Stimulated activated CD8-positive, alpha-beta memory T cell treated with anti-CD3 and anti-CD28 coated beads, Interleukin-12 subunit alpha, Interleukin-12 subunit beta, amount 100 ng/mL, for 24 hours (primary cell): ENCODE measurements around the gene KARS1.

Source experiments
- DNase-seq: peaks from one replicate; pipeline ENCODE4 v3.0.0-alpha.2; 2020; ENCODE audit errors: extremely low read depth

Gene KARS1

DNA sequence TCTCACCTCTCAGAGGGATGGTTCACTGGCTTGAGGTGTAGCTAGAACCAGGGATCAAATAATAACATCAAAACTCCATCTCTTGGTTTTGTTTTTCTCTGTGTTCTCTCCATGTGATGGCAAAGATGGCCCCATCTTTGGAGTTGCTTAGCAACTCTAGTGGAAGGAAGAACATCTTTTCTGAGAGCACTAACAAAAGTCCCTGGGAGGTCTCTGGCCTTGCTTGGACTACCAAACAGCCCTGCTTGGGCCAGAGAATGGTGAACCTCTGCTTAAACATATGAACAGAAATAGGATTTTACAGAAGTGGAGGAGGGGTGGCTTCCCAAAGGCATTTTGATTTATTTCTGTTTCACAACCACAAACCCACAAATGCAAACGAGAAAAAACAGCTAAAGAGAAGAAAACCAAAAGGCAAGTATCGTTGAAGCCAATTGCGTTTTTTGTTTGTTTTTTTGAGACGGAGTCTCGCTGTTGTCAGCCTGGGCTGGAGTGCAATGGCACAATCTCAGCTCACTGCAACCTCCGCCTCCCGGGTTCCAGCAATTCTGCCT lies 68.1 kb downstream of the KARS1 start:
- no peak for DNase-seq

DNA sequence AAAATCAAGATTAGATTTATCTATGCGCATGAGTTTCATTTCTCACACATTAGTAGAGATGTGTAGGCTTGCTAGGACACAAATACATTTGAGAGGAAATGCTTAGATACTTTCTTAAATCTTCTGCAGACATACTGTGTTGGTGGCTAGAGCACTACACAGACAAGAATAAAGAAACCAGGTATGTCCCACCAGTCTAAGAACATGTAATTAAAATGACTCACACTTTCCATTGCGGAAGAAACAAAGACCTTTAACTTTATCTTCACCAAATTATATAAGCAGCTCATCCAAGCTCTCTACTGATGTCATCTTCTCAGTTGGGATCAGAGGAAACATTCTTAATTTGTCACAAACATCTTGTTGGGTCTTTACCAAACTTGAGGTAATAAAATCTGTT lies 68.7 kb downstream of the KARS1 start:
- no peak for DNase-seq

DNA sequence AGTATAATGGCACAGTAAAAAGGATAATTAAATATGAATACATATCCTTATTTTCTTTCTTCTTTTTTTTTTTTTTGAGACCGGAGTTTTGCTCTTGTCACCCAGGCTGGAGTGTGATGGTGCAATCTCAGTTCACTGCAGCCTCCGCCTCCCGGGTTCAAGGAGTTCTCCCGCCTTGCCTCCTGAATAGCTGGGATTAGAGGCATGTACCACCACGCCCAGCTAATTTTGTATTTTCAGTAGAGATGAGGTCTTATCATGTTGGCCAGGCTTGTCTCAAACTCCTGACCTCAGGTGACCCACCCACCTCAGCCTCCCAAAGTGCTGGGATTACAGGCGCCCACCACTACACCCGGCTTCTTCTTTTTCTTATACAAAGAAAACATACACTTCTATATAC lies 69.3 kb downstream of the KARS1 start:
- no peak for DNase-seq
